ENCODE data around the gene MED29. TPM values are rescaled to one million over a fixed set of nuclear protein-coding genes. Genes with fewer than 3 reads are reported as not detected.

The MED29 gene
- total and polyA plus RNA-seq, 2 of the 13 experiments (the other 11 are each of a cell fraction or from before 2014, with no cell fraction given) = 14.0 to 19.7 TPM

- TF ChIP-seq ARID5B (CRISPR knock-in tag; IDR thresholded peaks at IDR 0.05) (peak; percentile 80), FOSL2 (CRISPR knock-in tag; IDR thresholded peaks at IDR 0.05) (peak; percentile 83), ZNF598 (CRISPR knock-in tag; IDR thresholded peaks at IDR 0.05; ENCODE audit: borderline replicate concordance) (no peak), ZBTB7B (CRISPR knock-in tag; IDR thresholded peaks at IDR 0.05) (peak; percentile 74), ZNF83 (CRISPR knock-in tag; IDR thresholded peaks at IDR 0.05; ENCODE audit: borderline replicate concordance) (no peak), ZNF253 (CRISPR knock-in tag; IDR thresholded peaks at IDR 0.05; ENCODE audit: borderline replicate concordance) (no peak), ZNF687 (CRISPR knock-in tag; IDR thresholded peaks at IDR 0.05) (peak; percentile 82), ZNF362 (CRISPR knock-in tag; IDR thresholded peaks at IDR 0.05; ENCODE audit: borderline replicate concordance) (no peak), ZNF414 (CRISPR knock-in tag; IDR thresholded peaks at IDR 0.05) (no peak; the same call in 1 of the 2 replicates), SNRNP70 (IDR thresholded peaks at IDR 0.05; ENCODE audit: low read depth, low read length) (no peak), TAF15 (IDR thresholded peaks at IDR 0.05; ENCODE audit: low read depth, low read length, poor library complexity, severe bottlenecking) (no peak), PPARG (CRISPR knock-in tag; conservative IDR thresholded peaks at IDR 0.05) (peak; percentile 69), TEAD3 (CRISPR knock-in tag; optimal IDR thresholded peaks at IDR 0.05; ENCODE audit: borderline replicate concordance) (peak; percentile 81), ZNF556 (CRISPR knock-in tag; IDR thresholded peaks at IDR 0.05; ENCODE audit: borderline replicate concordance) (peak; percentile 92; the same call in 1 of the 2 replicates), RXRB (CRISPR knock-in tag; IDR thresholded peaks at IDR 0.05; ENCODE audit: borderline replicate concordance) (peak; percentile 90), KLF12 (CRISPR knock-in tag; IDR thresholded peaks at IDR 0.05; ENCODE audit: borderline replicate concordance) (0 out of 2 replicates have a peak, but pooled peaks have one; percentile 20), NAIF1 (CRISPR knock-in tag; IDR thresholded peaks at IDR 0.05; ENCODE audit: borderline replicate concordance) (no peak)
Measured at GRCh38 chr19:39397360-39398296, 6.5 kb downstream of the MED29 start (continued).

Measured in HepG2 (cell line).